HG03108 (cell line): ENCODE results near the gene PPP1R37.
"Not testable (repeated sequence)": the region's sequence is repeated elsewhere in the genome, so short reads cannot be mapped to it uniquely, and the experiment has no call there.

Source experiments
- ATAC-seq: cut with Tn5 transposase; IDR thresholded peaks from one replicate; pipeline ENCODE4 v1.9.1; 2021; ENCODE audit warnings: moderate library complexity; ENCODE audit not compliant: unreplicated experiment

PPP1R37 gene

GRCh38 chr19:45094707-45095106 is 1.7 kb downstream of the PPP1R37 start:
- ATAC-seq, result no peak

GRCh38 chr19:45095496-45096413 is 2.8 kb downstream of the PPP1R37 start:
- ATAC-seq, result no peak

- no peak for ATAC-seq
These were observed 3.7 kb downstream of the PPP1R37 start for GRCh38 chr19:45096700-45097099.

- no peak for ATAC-seq
These were observed 4.4 kb downstream of the PPP1R37 start for GRCh38 chr19:45097450-45097775.

GRCh38 chr19:45097776-45098520 is 5.0 kb downstream of the PPP1R37 start:
- no peak for ATAC-seq

- no peak for ATAC-seq
These were observed 5.8 kb downstream of the PPP1R37 start for GRCh38 chr19:45098521-45099466.

GRCh38 chr19:45099467-45100191 is 6.7 kb downstream of the PPP1R37 start:
- no peak for ATAC-seq

- no peak for ATAC-seq
These were observed 7.2 kb downstream of the PPP1R37 start for GRCh38 chr19:45100201-45100600.

- no peak for ATAC-seq
These were observed 7.9 kb downstream of the PPP1R37 start for GRCh38 chr19:45100846-45101252.

GRCh38 chr19:45101806-45102205 is 8.8 kb downstream of the PPP1R37 start:
- ATAC-seq, result no peak

- no peak for ATAC-seq
These were observed 9.5 kb downstream of the PPP1R37 start for GRCh38 chr19:45102481-45102880.

GRCh38 chr19:45103156-45103507 is 10.2 kb downstream of the PPP1R37 start:
- no peak for ATAC-seq

- no peak for ATAC-seq
These were observed 10.7 kb downstream of the PPP1R37 start for GRCh38 chr19:45103508-45104319.

GRCh38 chr19:45104658-45105349 is 11.8 kb downstream of the PPP1R37 start:
- ATAC-seq, result no peak

GRCh38 chr19:45106363-45106762 is 13.4 kb downstream of the PPP1R37 start:
- ATAC-seq, result not testable (repeated sequence)

GRCh38 chr19:45107621-45108150 is 14.7 kb downstream of the PPP1R37 start:
- ATAC-seq, result no peak

- no peak for ATAC-seq
These were observed 17.9 kb downstream of the PPP1R37 start for GRCh38 chr19:45110851-45111266.

GRCh38 chr19:45112111-45112827 is 19.3 kb downstream of the PPP1R37 start:
- ATAC-seq, result no peak
